Transverse colon (tissue), 4 donors: ENCODE results near the gene TOR4A.

Source experiments
- POLR2A ChIP-seq: fragments of 450-650 bp; IDR thresholded peaks from one replicate; pipeline ENCODE4 v1.6.1; 2016; ENCODE audit warnings: antibody characterized with exemption, mild to moderate bottlenecking, moderate library complexity
- POLR2AphosphoS5 ChIP-seq, 3 donors: sonication (generic); formaldehyde crosslinking; IDR thresholded peaks; one replicate each; pipeline ENCODE4 v1.6.1; 2016; ENCODE audit warnings: antibody characterized with exemption in 3 of 3
- TF ChIP-seq, protein P1 (sequence below), 5 experiments: fragments of 200-600 bp in 3 of 5; fragments of 450-650 bp in 2 of 5; sonication (generic) in 3 of 5; IDR thresholded peaks; 1 replicate in 2 of 5; 2 replicates in 3 of 5; pipeline ENCODE4 v1.5.1; 2016 to 2017; ENCODE audit warnings: antibody characterized with exemption in 5 of 5, inconsistent platforms in 3 of 5, mild to moderate bottlenecking in 2 of 5, moderate library complexity in 1 of 5

- TF ChIP-seq POLR2A (no peak), POLR2AphosphoS5 (IDR thresholded peaks at IDR 0.05) (no peak)
- TF ChIP-seq, protein P1, sequence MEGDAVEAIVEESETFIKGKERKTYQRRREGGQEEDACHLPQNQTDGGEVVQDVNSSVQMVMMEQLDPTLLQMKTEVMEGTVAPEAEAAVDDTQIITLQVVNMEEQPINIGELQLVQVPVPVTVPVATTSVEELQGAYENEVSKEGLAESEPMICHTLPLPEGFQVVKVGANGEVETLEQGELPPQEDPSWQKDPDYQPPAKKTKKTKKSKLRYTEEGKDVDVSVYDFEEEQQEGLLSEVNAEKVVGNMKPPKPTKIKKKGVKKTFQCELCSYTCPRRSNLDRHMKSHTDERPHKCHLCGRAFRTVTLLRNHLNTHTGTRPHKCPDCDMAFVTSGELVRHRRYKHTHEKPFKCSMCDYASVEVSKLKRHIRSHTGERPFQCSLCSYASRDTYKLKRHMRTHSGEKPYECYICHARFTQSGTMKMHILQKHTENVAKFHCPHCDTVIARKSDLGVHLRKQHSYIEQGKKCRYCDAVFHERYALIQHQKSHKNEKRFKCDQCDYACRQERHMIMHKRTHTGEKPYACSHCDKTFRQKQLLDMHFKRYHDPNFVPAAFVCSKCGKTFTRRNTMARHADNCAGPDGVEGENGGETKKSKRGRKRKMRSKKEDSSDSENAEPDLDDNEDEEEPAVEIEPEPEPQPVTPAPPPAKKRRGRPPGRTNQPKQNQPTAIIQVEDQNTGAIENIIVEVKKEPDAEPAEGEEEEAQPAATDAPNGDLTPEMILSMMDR (IDR thresholded peaks at IDR 0.05), result no peak
Observed at GRCh38 chr9:137263506-137263905, 14.0 kb upstream of the TOR4A start.
